ENCODE data around the gene ZNF618.

The ZNF618 gene

DNA sequence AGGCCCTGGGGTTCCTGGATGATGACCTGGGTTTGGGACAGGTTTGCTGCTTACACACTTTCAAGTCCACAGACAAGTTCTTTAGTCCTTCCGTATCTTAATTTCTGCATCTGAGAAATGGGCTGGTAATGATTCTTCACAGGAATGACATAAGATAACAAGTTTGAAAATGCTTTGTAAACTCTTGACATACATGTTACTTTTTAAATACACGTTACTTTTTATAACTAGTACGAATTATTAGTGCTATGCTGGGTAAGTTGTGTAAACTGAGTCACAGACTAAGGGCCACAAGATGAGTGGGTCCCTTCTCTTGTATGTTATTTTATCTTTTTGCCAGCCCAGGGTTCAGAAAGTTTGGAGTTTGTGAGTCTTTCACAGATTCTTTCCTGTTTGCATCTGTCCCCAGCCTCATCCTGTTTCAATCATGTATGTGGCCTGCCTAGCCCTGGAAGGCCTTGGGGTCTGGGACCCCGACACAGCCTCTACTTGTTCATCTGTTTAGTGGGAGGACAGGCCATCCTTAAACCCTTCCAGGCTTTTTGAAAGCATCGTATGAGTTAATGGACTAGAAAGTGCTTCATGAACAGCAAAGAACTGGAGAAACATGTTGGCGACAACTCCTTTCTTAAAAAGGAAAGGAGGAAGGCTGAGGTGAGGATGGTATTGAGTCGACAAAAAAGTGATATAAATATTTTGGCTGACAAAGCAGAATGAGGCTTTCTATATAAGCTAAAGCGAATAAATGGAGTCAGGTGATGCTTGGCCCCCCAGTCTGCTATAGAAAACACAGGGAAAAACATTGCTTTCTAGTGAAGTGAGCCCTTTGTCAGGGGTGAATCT is 9.3 kb downstream of the ZNF618 start:
- DNase-seq, result no peak

- peak; percentile 41 for DNase-seq
Measured at GRCh38 chr9:113886026-113886369, 9.9 kb downstream of the ZNF618 start.

DNA sequence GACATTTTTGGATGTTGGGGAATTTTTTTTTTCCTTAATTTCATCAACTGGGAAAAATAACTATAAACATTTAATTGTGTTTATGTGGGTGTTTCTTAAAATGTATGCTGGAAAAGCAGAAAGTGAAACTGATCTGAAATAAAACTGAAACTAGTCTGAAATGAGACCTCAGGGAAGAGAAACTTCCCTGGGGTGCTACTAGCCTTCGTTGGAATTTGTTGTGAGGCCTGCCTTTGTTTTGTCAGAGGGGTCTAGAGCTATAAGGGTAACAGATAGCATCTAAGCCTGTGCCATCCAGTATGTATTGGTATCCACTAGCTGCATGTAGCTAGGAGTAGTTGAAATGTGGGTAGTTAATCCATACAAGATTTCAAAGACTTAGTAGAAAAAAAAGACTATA is 10.4 kb downstream of the ZNF618 start:
- peak; percentile 47 for DNase-seq

DNA sequence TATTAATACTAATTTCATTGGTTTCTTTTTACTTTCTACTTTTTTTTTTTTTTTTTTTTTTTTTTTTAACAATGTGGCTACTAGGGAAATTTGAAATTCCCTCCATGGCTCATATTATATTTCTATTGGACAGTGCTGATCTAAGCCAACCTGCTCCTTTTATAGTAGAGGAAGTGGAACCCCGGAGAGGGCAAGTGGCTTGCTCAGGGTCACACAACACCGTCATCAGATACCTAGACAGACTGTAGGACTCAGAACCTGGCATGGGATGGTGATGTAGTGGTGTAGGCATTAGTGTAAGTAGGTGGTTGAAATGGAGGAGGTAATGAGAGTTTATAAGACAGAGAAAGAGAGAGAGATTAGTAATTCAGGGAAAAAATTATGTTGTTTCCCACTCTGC is 10.8 kb downstream of the ZNF618 start:
- DNase-seq, result peak; percentile 21

DNA sequence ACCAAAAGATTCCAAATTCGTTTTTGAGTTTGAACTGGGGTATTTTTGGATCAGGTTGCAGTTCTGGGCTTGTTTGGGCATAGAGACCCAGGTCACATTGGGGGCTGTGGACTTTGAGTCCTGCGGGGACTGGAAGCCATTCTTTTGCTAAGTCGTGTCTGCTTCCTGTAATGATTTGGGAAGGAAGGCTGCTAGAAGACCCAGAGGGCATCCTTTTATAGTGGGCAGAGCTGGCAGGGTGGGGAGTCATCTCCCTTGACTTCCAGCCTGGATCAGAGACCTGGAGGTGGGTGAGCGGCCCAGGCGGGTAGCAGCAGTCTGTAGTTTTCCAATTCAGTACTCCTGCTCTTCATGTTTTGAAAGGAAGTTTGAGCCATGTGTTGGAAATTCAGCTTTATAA is 11.3 kb downstream of the ZNF618 start:
- no peak for DNase-seq

GRCh38 chr9:113888336-113888735 is 12.2 kb downstream of the ZNF618 start:
- DNase-seq, result no peak

DNA sequence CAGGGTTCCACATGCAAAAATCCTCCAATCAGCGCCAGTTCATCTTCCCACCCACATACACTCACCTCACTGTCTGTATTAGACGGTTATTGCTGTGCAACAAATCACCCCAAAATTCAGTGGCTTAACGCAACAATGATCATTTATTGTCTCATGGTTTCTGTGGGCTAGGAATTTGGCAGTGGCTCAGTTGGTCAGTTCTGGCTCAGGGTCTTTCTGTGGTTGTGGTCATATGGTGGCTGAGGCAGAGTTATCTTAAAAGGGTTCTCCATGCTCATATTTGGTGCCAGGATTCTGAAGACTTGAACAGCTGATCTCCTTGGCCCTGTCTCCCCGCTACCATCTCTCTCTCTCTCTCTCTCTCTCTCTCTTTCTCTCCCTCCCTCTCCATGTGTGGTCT is 12.9 kb downstream of the ZNF618 start:
- DNase-seq, result no peak

- no peak for DNase-seq
Measured at GRCh38 chr9:113890704-113891103, 14.6 kb downstream of the ZNF618 start.

- DNase-seq, result no peak
Measured at GRCh38 chr9:113892861-113893491, 16.9 kb downstream of the ZNF618 start.

- no peak for DNase-seq
Measured at GRCh38 chr9:113894166-113894565, 18.1 kb downstream of the ZNF618 start.

- DNase-seq, result no peak
Measured at GRCh38 chr9:113895526-113895925, 19.4 kb downstream of the ZNF618 start.

- DNase-seq, result no peak
Measured at GRCh38 chr9:113896713-113897112, 20.6 kb downstream of the ZNF618 start.

GRCh38 chr9:113898151-113898550 is 22.0 kb downstream of the ZNF618 start:
- no peak for DNase-seq

- DNase-seq, result no peak
Measured at GRCh38 chr9:113898596-113898995, 22.5 kb downstream of the ZNF618 start.

DNA sequence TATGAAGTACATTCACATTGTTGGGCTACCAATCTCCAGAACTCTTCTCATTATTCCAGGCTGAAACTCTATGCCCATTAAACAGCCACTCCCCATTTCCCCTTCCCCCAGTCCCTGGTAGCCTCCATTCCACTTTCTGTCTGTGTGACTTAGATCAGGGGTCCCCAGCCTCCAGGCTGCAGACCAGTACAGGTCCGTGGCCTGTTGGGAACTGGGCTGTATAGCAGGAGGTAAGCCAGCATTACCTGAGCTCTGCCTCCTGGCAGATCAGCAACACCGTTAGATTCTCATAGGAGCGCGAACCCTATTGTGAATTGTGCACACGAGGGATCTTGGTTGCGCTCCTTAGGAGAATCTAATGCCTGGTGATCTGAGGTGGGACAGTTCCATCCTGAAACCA is 23.1 kb downstream of the ZNF618 start:
- no peak for DNase-seq

- no peak for DNase-seq
Measured at GRCh38 chr9:113901221-113901688, 25.1 kb downstream of the ZNF618 start.

- no peak for DNase-seq
Measured at GRCh38 chr9:113903514-113904077, 27.5 kb downstream of the ZNF618 start.

- DNase-seq, result no peak
Measured at GRCh38 chr9:113906411-113907110, 30.5 kb downstream of the ZNF618 start.

DNA sequence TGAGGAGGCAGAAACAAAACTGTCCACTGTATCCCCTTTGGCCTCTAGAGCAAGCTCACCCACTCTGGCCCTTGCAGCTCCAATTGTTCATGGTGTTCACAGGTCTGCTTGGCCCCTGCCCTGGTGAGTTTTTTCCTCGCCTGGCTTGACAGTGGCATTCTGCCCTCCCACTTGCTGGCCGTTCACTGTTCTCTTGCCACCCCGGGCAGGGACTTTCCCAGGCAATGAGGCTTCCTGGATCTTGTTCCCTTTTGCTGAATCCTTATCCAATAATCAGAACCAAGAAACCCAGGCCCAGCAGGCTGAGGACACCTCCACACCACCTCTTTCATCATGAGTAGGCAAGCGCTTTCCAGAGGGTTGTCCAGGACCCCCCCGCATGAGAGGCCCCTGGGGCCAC is 31.2 kb downstream of the ZNF618 start:
- no peak for DNase-seq

DNA sequence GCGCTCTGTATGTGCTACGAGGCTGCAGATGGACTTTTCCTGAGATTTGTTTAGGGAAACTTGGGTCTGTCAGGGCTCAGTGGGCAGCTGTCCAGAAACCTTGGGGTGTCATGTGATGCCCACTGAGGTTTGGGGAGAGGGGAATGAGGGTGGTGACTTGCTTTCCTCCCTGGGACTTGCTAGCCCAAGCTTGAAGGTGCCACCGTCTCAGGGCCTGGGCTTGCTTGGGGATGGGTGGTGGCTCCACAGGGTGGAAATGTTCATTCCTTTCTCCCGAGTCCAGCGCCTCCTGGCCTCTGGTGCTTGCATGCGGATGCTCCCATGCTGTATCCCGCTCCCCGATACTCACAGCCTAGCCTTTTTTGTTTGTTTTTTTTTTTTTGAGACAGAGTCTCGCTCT is 33.3 kb downstream of the ZNF618 start:
- DNase-seq, result no peak

DNA sequence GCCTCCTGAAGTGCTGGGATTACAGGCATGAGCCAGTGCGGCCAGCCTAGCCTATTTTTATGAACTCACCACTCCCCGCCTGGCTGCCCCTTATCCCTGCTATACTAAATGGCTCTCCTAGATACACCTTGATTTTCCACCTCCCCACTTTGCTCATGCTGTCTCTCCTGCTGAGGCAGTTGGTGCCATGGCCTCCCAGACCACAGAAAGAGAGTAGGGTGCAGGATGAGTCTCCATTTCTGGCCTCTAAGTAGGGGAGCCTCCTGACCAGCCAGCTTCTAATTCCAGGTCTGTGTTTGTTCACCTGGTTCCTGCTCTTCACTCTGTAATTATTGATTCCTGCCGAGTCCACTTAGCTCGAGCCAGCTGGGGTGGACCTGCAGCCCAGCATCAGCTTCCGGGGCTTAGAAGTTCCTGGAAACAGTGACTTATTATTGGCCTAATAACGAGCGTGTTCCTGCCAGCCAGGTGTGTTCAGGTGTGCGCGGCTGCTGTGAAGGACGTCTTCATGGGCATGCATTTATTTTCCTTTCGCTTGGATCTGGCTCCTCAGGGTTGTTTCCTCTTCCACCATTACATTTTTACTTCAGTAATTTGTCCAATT is 34.0 kb downstream of the ZNF618 start:
- no peak for DNase-seq

DNA sequence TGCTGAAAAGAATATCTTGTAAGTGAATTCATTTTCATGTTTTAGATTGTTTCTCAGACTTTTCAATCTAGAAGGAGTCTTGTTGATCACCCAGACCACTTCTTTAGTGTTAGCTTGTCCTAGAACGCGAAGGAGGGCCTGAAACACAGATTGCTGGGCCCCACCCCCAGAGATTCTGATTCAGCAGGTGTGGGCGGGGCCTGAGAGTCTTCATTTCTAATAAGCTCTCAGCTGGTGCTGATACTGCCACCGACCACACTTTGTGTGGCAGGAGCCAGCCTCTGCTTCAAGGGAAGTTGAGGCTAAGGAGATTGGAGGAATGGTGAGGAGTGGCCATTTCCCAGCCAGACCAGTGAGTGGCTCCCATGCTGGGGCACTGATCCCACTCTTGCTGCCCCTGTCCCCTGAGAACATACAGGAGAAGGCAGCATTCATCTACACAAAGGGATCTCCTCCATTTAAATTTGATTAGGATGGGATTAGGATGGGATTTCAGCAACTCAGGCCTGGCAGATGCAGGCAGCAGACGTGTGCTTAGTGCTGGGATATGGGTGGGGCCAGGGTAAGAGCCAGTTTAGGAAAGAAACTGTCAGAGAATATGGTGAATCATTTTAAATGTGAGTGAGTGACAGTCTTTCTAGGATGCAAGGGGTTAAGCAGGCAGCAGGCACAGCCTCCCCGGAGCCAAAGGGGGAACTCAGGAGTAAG is 35.9 kb downstream of the ZNF618 start:
- DNase-seq, result no peak

- no peak for DNase-seq
Measured at GRCh38 chr9:113912816-113913215, 36.7 kb downstream of the ZNF618 start.
